HCT116 (cell line): ENCODE data around the gene KRT1. TPM values are rescaled to one million over a fixed set of nuclear protein-coding genes. Genes with fewer than 3 reads are reported as not detected.

Source experiments
- ATAC-seq: fragments of 200-7000 bp; cut with Tn5 transposase; 2 replicates; pipeline ENCODE4 v1.9.1; 2020; ENCODE audit warnings: mild to moderate bottlenecking, moderate library complexity
- BruUV-seq: library from RNA; stranded (reverse); fragments of 400-500 nt; replicated peaks from 2 replicates; lab custom pipeline; 2021; lab: Mats Ljungman, UMichigan
- CTCF ChIA-PET: fragments of 300-600 bp; sonication (Branson Sonifier 250); formaldehyde crosslinking; loops from one replicate; lab custom pipeline; 2021; ENCODE audit warnings: antibody characterized with exemption; lab: Charles Lee
- POLR2A ChIA-PET: fragments of 300-600, 350-600 bp; sonication (Branson Sonifier 250); formaldehyde crosslinking; loops from one replicate; lab custom pipeline; 2021; ENCODE audit warnings: antibody characterized with exemption; lab: Charles Lee
- RAD21 ChIA-PET, 2 experiments: fragments of 300-600 bp; sonication (Branson Sonifier 250); formaldehyde crosslinking; loops; one replicate each; lab custom pipeline; 2023; ENCODE audit warnings: low total read pairs in 2 of 2; ENCODE audit not compliant: uncharacterized antibody in 2 of 2, unreplicated experiment in 2 of 2, low non-redundant PET in 1 of 2; lab: Charles Lee
- DNase-seq: peaks from one replicate; pipeline ENCODE4 v3.0.0-alpha.2; 2010; ENCODE audit warnings: low read depth, low spot score
- H2AFZ ChIP-seq: fragments of 200-600 bp; shearing (Covaris generic), sonication (generic); 2 replicates; pipeline ENCODE4 v1.6.1; 2017; ENCODE audit warnings: low read depth, mixed run types, mixed read lengths, antibody characterized with exemption, low read length; ENCODE audit not compliant: poor library complexity, severe bottlenecking
- H3K27ac ChIP-seq: 2 replicates; pipeline ENCODE4 v1.5.1; 2012; ENCODE audit warnings: low read depth, low read length
- H3K27me3 ChIP-seq: fragments of 200-600 bp; sonication (generic); 2 replicates; pipeline ENCODE4 v1.6.1; 2016; ENCODE audit warnings: mixed run types, low read length, mixed read lengths; ENCODE audit not compliant: insufficient read depth
- H3K36me3 ChIP-seq, 2 experiments: fragments of 200-500 bp in 1 of 2; fragments of 200-600 bp in 1 of 2; sonication (Bioruptor generic) in 1 of 2; sonication (generic) in 1 of 2; 2 replicates each; pipeline versions ENCODE4 v1.5.1 to v1.6.1; 2014 to 2016; ENCODE audit warnings: low read length in 2 of 2, inconsistent platforms in 1 of 2, mixed read lengths in 1 of 2, mixed run types in 1 of 2; ENCODE audit not compliant: insufficient read depth in 2 of 2, control insufficient read depth in 1 of 2
- H3K4me1 ChIP-seq, 2 experiments: fragments of 200-600 bp in 1 of 2; sonication (generic) in 1 of 2; 2 replicates each; pipeline versions ENCODE4 v1.5.1 to v1.6.1; 2012 to 2017; ENCODE audit warnings: low read length in 2 of 2, inconsistent platforms in 1 of 2, mild to moderate bottlenecking in 1 of 2, mixed read lengths in 1 of 2, mixed run types in 1 of 2, moderate library complexity in 1 of 2; ENCODE audit not compliant: insufficient read depth in 2 of 2, control insufficient read depth in 1 of 2
- H3K4me2 ChIP-seq: fragments of 200-600 bp; sonication (generic); 2 replicates; pipeline ENCODE4 v1.6.1; 2017; ENCODE audit warnings: mixed run types, low read length, mixed read lengths
- H3K4me3 ChIP-seq, 2 experiments: fragments of 200-600 bp in 1 of 2; sonication (generic) in 1 of 2; replicated peaks in 1 of 2; 2 replicates each; pipeline ENCODE4 v1.5.1; 2011 to 2016; ENCODE audit warnings: low read length in 2 of 2, control low read depth in 1 of 2, low read depth in 1 of 2, mild to moderate bottlenecking in 1 of 2, mixed read lengths in 1 of 2, mixed run types in 1 of 2
- H3K79me2 ChIP-seq: fragments of 200-600 bp; sonication (generic); 2 replicates; pipeline ENCODE4 v1.6.1; 2017; ENCODE audit warnings: mild to moderate bottlenecking, mixed run types, low read length, moderate library complexity, mixed read lengths; ENCODE audit not compliant: insufficient read depth
- H3K9ac ChIP-seq: fragments of 200-600 bp; sonication (generic); 2 replicates; pipeline ENCODE4 v1.6.1; 2016; ENCODE audit warnings: low read length, mixed read lengths
- H3K9me2 ChIP-seq: fragments of 200-600 bp; sonication (generic), shearing (Covaris generic); 2 replicates; pipeline ENCODE4 v1.6.1; 2017; ENCODE audit warnings: mixed run types, mild to moderate bottlenecking, moderate library complexity; ENCODE audit not compliant: insufficient read depth
- H3K9me3 ChIP-seq, 2 experiments: fragments of 200-500 bp in 1 of 2; fragments of 200-600 bp in 1 of 2; sonication (Bioruptor generic) in 1 of 2; sonication (generic) in 1 of 2; 2 replicates each; pipeline ENCODE4 v1.6.1; 2014 to 2017; ENCODE audit warnings: low read length in 2 of 2, mixed read lengths in 2 of 2, inconsistent platforms in 1 of 2, low read depth in 1 of 2, mild to moderate bottlenecking in 1 of 2, mixed run types in 1 of 2, moderate library complexity in 1 of 2; ENCODE audit not compliant: control insufficient read depth in 1 of 2, insufficient read depth in 1 of 2
- H4K20me1 ChIP-seq: fragments of 200-600 bp; sonication (generic), shearing (Covaris generic); 2 replicates; pipeline ENCODE4 v1.6.1; 2017; ENCODE audit warnings: mixed run types, mild to moderate bottlenecking, moderate library complexity; ENCODE audit not compliant: insufficient read depth
- ATF3 ChIP-seq: IDR thresholded peaks from 2 replicates; pipeline ENCODE4 v1.6.1; 2012
- CEBPB ChIP-seq: IDR thresholded peaks from 2 replicates; pipeline ENCODE4 v1.6.1; 2012; ENCODE audit warnings: low read depth
- EGR1 ChIP-seq: IDR thresholded peaks from 2 replicates; pipeline ENCODE4 v1.6.1; 2012; ENCODE audit warnings: low read depth
- ELF1 ChIP-seq: IDR thresholded peaks from 2 replicates; pipeline ENCODE4 v1.6.1; 2012; ENCODE audit warnings: low read depth, borderline replicate concordance
- EZH2 ChIP-seq: fragments of 200-600 bp; sonication (generic); IDR thresholded peaks from 2 replicates; pipeline ENCODE4 v1.6.1; 2017; ENCODE audit warnings: antibody characterized with exemption, mixed run types
- EZH2phosphoT487 ChIP-seq: fragments of 200-600 bp; IDR thresholded peaks from 2 replicates; pipeline ENCODE4 v1.6.1; 2018; ENCODE audit warnings: antibody characterized with exemption, borderline replicate concordance
- FOSL1 ChIP-seq: IDR thresholded peaks from 2 replicates; pipeline ENCODE4 v1.6.1; 2012; ENCODE audit warnings: low read depth
- JUND ChIP-seq: IDR thresholded peaks from 2 replicates; pipeline ENCODE4 v1.6.1; 2012
- RAD21 ChIP-seq: IDR thresholded peaks from 2 replicates; pipeline ENCODE4 v1.6.1; 2012; ENCODE audit warnings: low read depth, mild to moderate bottlenecking
- REST ChIP-seq: IDR thresholded peaks from 2 replicates; pipeline ENCODE4 v1.6.1; 2012; ENCODE audit warnings: low read depth
- SIN3A ChIP-seq: IDR thresholded peaks from 2 replicates; pipeline ENCODE4 v1.6.1; 2012; ENCODE audit warnings: low read depth
- SP1 ChIP-seq: IDR thresholded peaks from 2 replicates; pipeline ENCODE4 v1.6.1; 2012; ENCODE audit warnings: low read depth
- SRF ChIP-seq: IDR thresholded peaks from 2 replicates; pipeline ENCODE4 v1.6.1; 2012; ENCODE audit warnings: low read depth
- TCF7L2 ChIP-seq: IDR thresholded peaks from 2 replicates; pipeline ENCODE4 v1.7.0; 2011; ENCODE audit warnings: borderline replicate concordance, inconsistent platforms; ENCODE audit not compliant: insufficient read depth, insufficient read length; ENCODE audit errors: extremely low read depth
- YY1 ChIP-seq: IDR thresholded peaks from 2 replicates; pipeline ENCODE4 v1.6.1; 2011; ENCODE audit warnings: low read length, low read depth, moderate library complexity, mild to moderate bottlenecking; ENCODE audit not compliant: insufficient replicate concordance; ENCODE audit errors: extremely low read depth
- ZFX ChIP-seq: fragments of 450-650 bp; IDR thresholded peaks from 2 replicates; pipeline ENCODE4 v1.6.1; 2017
- ZNF274 ChIP-seq: fragments of 200-500 bp; sonication (Bioruptor generic); IDR thresholded peaks from 2 replicates; pipeline ENCODE4 v1.6.1; 2014; ENCODE audit warnings: mild to moderate bottlenecking, low read depth, low read length, inconsistent platforms
- intact Hi-C: fragments of 100-400 bp; cut with micrococcal nuclease; formaldehyde crosslinking; loops from 2 replicates; pipeline ENCODE4 v1.10.0; 2022
- total RNA-seq: library from RNA; stranded (reverse); gene quantifications from one replicate; pipeline ENCODE4 v1.2.1, GENCODE V29; 2021; ENCODE audit not compliant: unreplicated experiment
- TF ChIP-seq, protein P1 (sequence below), 3 experiments: fragments of 200-600 bp in 1 of 3; sonication (generic) in 1 of 3; IDR thresholded peaks in 2 of 3; conservative IDR thresholded peaks in 1 of 3; 2 replicates each; pipeline ENCODE4 v1.5.1; 2012 to 2017; ENCODE audit warnings: low read depth in 2 of 3, low read length in 2 of 3, antibody characterized with exemption in 1 of 3, borderline replicate concordance in 1 of 3, control low read depth in 1 of 3, mild to moderate bottlenecking in 1 of 3, mixed read lengths in 1 of 3, mixed run types in 1 of 3, moderate library complexity in 1 of 3; ENCODE audit not compliant: insufficient read depth in 1 of 3
- TF ChIP-seq, protein P2 (sequence below): IDR thresholded peaks from 2 replicates; pipeline ENCODE4 v1.6.1; 2012

KRT1 gene
- total RNA-seq, 1 experiment from 2014 or later = 0.20 TPM

DNA sequence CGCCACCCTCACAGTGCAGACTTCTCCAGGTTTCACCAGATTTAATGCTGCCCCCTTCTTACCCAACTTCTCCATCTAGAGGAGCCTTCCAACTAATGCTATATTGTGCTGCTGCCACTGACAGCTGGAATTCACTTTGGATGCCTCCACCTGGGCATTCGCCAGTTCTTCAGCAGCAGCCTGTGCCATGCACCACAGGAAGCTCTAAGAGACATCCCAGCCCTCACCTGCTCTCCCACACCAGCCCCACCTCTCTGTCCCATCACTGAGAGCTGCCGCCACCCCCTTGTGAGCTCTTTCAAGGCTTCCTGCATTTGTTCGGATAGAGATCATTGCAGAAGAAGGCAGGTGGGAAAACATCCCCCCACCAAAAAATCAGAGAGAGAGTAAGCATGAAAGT is 23.6 kb downstream of the KRT1 start (continued):
- TF ChIP-seq, protein P1, sequence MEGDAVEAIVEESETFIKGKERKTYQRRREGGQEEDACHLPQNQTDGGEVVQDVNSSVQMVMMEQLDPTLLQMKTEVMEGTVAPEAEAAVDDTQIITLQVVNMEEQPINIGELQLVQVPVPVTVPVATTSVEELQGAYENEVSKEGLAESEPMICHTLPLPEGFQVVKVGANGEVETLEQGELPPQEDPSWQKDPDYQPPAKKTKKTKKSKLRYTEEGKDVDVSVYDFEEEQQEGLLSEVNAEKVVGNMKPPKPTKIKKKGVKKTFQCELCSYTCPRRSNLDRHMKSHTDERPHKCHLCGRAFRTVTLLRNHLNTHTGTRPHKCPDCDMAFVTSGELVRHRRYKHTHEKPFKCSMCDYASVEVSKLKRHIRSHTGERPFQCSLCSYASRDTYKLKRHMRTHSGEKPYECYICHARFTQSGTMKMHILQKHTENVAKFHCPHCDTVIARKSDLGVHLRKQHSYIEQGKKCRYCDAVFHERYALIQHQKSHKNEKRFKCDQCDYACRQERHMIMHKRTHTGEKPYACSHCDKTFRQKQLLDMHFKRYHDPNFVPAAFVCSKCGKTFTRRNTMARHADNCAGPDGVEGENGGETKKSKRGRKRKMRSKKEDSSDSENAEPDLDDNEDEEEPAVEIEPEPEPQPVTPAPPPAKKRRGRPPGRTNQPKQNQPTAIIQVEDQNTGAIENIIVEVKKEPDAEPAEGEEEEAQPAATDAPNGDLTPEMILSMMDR (IDR thresholded peaks at IDR 0.05 in 2 of 3, conservative IDR thresholded peaks at IDR 0.05 in 1 of 3; ENCODE audit: borderline replicate concordance in 1 of 3, insufficient read depth in 1 of 3, low read depth in 2 of 3, low read length in 2 of 3) = no peak
- no peak for TF ChIP-seq EGR1
- TF ChIP-seq, protein P2, sequence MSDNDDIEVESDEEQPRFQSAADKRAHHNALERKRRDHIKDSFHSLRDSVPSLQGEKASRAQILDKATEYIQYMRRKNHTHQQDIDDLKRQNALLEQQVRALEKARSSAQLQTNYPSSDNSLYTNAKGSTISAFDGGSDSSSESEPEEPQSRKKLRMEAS = no peak
- no peak for TF ChIP-seq ZFX

GRCh38 chr12:52655720-52656124 is 24.5 kb downstream of the KRT1 start:
- BruUV-seq = no TSS peak
- Histone ChIP-seq H4K20me1 (no peaks in the 10 kb centered on the region), H3K79me2 (no peaks in the 10 kb centered on the region), H3K9ac (no peak overlapping the region), H3K27ac (no peak overlapping the region), H3K27me3 (0 out of 2 replicates have a peak, but pooled peaks cover 3% of the 10 kb centered on the region), H3K4me3 (no peak overlapping the region), H3K4me2 (peak overlapping the region; percentile 60), H3K36me3 (no peaks in the 10 kb centered on the region), H3K9me2 (no peaks in the 10 kb centered on the region), H3K4me1 (peaks cover 15 to 21% of the 10 kb centered on the region in 2 experiments), H2AFZ (no peak overlapping the region), H3K9me3 (no peaks in the 10 kb centered on the region)
- RAD21 ChIA-PET = interaction anchor here in 1 of 2 experiments (0.7 kb wide), 1 partner anchor 260 kb away, joined by 4 read pairs; no protein-coding TSS in a partner anchor
- CTCF ChIA-PET = interaction anchor here (1.1 to 2.3 kb wide), 3 partner anchors 11 to 260 kb away, joined by 3 to 7 read pairs (median 4); no protein-coding TSS in a partner anchor
- POLR2A ChIA-PET = no interaction called here
- peak; percentile 28 for DNase-seq
- ATAC-seq = peak; percentile 83
- intact Hi-C loops = no loop called here
- no peak for TF ChIP-seq YY1
- TF ChIP-seq CEBPB = no peak
- no peak; the same call in 1 of the 2 replicates for TF ChIP-seq SIN3A
- TF ChIP-seq SP1 = peak; percentile 41; the same call in 1 of the 2 replicates
- no peak for TF ChIP-seq REST
- no peak for TF ChIP-seq TCF7L2
- peak; percentile 75 for TF ChIP-seq FOSL1
- no peak for TF ChIP-seq ZNF274
- TF ChIP-seq ELF1 = no peak
- no peak for TF ChIP-seq EZH2phosphoT487
- TF ChIP-seq ATF3 = no peak
- TF ChIP-seq SRF = no peak
- no peak for TF ChIP-seq RAD21
- TF ChIP-seq, protein P2 = 0 out of 2 replicates have a peak, but pooled peaks have one; percentile 42
- TF ChIP-seq ZFX = no peak
- peak; percentile 53; the same call in 1 of the 2 replicates for TF ChIP-seq JUND
- TF ChIP-seq EZH2 = no peak
- TF ChIP-seq EGR1 = no peak
